ENCODE results near the gene AOX1.
"Not testable (repeated sequence)": the region's sequence is repeated elsewhere in the genome, so short reads cannot be mapped to it uniquely, and the experiment has no call there.

AOX1 gene

DNA sequence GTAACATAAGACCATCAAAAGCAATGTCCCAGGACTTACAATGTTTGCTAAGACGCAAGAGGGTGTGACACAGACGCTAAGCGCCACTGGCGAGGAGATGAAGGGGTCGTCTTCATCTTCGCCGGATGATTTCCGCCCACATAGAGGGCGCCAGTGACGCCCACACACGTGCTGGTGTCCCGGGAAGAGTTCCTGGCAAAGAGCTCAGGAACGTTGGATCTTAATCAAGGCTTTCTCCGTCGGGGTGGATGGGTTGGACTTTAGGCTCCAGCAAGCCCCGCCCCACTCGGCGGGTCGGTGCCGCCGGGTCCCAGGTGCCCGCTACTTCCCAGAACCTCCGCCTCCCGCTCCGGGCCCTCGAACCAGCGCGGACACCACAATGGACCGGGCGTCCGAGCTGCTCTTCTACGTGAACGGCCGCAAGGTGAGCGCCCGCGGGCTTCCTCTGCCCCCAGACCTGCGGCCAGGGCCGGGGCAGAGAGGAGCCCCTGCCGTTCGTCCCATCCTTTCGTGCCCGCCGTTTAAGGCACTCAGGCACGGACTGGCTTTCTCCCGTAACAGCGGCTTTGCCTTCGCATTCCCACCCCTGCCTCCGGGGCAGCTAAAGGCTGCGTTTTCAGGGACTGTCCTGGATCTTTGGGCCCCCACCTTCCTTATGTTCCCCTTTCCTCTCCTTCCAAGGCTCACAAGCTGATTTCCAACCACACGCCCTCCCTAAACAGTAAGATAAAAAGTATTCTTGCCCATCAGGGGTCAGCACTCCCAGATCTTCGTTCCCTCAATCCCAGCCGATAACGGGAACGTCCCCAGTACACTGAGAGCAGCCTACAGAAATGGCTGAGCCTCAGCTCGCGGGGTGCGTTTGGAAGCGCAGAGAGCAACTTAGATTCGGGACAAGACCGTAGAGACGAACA, at the start of gene AOX1:
TSS of gene AOX1 (plus strand) at position 285 of the 914 bp plus-strand sequence. CDS start at position 380, 95 bp downstream.
- Histone ChIP-seq H3K9me3 (ENCODE audit: low read length) (no peaks in the 10 kb centered on the region), H3K27me3 (ENCODE audit: insufficient read depth, low read length) (no peaks in the 10 kb centered on the region), H3K36me3 (ENCODE audit: insufficient read depth, low read length) (no peaks in the 10 kb centered on the region)

GRCh38 chr2:200538139-200538538, 47.7 kb upstream of the AOX1 start:
- Histone ChIP-seq H3K27me3 (ENCODE audit: insufficient read depth, low read length) (no peaks in the 10 kb centered on the region), H3K9me3 (ENCODE audit: low read length) (peaks cover 6% of the 10 kb centered on the region), H3K4me3 (ENCODE audit: low read length) (no peak overlapping the region), H3K4me1 (ENCODE audit: insufficient read depth, low read length) (no peaks in the 10 kb centered on the region), H3K36me3 (ENCODE audit: insufficient read depth, low read length) (peaks cover 48% of the 10 kb centered on the region), H2AFZ (ENCODE audit: low read depth, low read length) (no peak overlapping the region)

More for the DNA sequence above, at the start of gene AOX1:
- Histone ChIP-seq H3K4me3 (ENCODE audit: low read length) (no peak within 1 kb of the TSS), H2AFZ (ENCODE audit: low read depth, low read length) (no peak within 1 kb of the TSS), H3K4me1 (ENCODE audit: insufficient read depth, low read length) (no peaks in the 10 kb centered on the region)

DNA sequence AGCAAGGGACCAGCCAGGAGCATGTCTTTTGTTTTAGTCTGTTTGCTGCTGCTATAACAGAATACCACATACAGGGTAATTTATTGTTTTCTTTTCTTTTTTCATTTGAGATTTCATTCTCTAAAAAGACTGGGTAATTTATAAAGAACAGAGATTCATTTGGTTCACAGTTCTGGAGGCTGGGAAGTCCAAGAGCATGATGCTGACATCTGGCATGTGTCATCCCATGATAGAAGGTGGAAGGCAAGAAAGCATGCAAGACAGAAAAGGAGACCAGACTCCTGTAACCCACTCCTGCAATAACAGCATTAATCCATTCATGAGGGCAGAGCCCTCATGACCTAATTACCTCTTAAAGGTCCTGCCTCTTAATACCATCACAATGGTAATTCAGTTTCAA, 45.0 kb upstream of the AOX1 start:
- peaks cover 8% of the 10 kb centered on the region for H3K9me3 ChIP-seq (ENCODE audit: low read length)
- H2AFZ ChIP-seq (ENCODE audit: low read depth, low read length), result no peak overlapping the region
- H3K36me3 ChIP-seq (ENCODE audit: insufficient read depth, low read length), result peaks cover 44% of the 10 kb centered on the region
- H3K27me3 ChIP-seq (ENCODE audit: insufficient read depth, low read length), result no peaks in the 10 kb centered on the region
- no peaks in the 10 kb centered on the region for H3K4me1 ChIP-seq (ENCODE audit: insufficient read depth, low read length)
- H3K4me3 ChIP-seq (ENCODE audit: low read length), result no peak overlapping the region

DNA sequence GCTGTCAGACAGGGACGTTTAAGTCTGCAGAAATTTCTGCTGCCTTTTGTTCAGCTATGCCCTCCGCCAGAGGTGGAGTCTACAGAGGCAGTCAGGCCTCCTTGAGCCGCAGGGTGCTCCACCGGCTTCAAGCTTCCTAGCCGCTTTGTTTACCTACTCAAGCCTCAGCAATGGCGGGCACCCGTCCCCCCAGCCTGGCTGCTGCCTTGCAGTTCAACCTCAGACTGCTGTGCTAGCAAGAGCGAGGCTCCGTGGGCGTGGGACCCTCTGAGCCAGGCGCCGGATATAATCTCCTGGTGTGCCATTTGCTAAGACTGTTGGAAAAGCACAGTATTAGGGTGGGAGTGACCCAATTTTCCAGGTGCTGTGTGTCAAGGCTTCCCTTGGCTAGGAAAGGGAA, 19.2 kb upstream of the AOX1 start:
- H3K4me3 ChIP-seq (ENCODE audit: low read length), result not testable (repeated sequence)

GRCh38 chr2:200567932-200568331, 17.9 kb upstream of the AOX1 start:
- Histone ChIP-seq H3K4me1 (ENCODE audit: insufficient read depth, low read length) (no peaks in the 10 kb centered on the region), H3K27me3 (ENCODE audit: insufficient read depth, low read length) (no peaks in the 10 kb centered on the region), H3K9me3 (ENCODE audit: low read length) (peaks cover 5% of the 10 kb centered on the region), H3K36me3 (ENCODE audit: insufficient read depth, low read length) (peaks cover 11% of the 10 kb centered on the region), H2AFZ (ENCODE audit: low read depth, low read length) (no peak overlapping the region), H3K4me3 (ENCODE audit: low read length) (no peak overlapping the region)

More for the DNA sequence above, 19.2 kb upstream of the AOX1 start:
- not testable (repeated sequence) for H3K36me3 ChIP-seq (ENCODE audit: insufficient read depth, low read length); H2AFZ ChIP-seq (ENCODE audit: low read depth, low read length); H3K9me3 ChIP-seq (ENCODE audit: low read length); H3K4me1 ChIP-seq (ENCODE audit: insufficient read depth, low read length); H3K27me3 ChIP-seq (ENCODE audit: insufficient read depth, low read length)

DNA sequence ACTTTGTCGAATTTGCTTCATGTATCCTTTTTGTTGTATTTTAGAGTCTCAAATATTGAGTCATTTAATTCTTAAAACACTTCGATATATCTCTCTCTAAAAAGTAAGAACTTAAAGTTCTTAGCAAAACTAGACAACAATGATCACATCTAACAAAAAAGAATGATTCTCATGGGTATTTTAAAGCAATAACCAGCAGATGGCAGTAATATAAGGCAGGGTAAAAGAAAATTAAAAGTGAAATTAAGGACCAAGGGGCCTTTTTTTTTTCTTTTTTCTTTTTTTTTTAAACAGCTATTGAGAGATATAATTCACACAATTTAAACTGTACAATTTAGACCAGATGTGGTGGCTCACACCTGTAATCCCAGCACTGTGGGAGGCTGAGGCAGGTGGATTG, 9.9 kb upstream of the AOX1 start:
- H3K9me3 ChIP-seq (ENCODE audit: low read length), result no peaks in the 10 kb centered on the region
- no peaks in the 10 kb centered on the region for H3K4me1 ChIP-seq (ENCODE audit: insufficient read depth, low read length)
- no peaks in the 10 kb centered on the region for H3K27me3 ChIP-seq (ENCODE audit: insufficient read depth, low read length)
- peaks cover 18% of the 10 kb centered on the region for H3K36me3 ChIP-seq (ENCODE audit: insufficient read depth, low read length)
- no peak overlapping the region for H3K4me3 ChIP-seq (ENCODE audit: low read length)
- H2AFZ ChIP-seq (ENCODE audit: low read depth, low read length), result no peak overlapping the region

DNA sequence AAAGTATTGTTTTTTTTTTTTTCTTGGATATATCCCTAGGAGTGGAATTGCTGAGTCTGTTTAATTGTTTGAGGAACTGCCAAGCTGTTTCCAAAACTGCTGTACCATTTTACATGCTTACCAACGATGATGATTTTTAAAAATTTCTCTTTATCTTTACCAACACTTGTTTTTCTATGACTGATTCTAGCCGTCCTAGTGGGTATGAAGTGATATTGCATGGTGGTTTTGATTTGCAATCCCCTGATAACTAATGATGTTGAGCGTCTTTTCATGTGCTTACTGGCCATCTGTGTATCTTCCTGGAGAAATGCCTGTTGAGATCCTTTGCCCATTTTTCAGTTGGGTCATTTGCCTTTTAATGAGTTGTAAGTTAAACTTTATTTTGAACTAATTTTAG, 8.8 kb upstream of the AOX1 start:
- no peak overlapping the region for H2AFZ ChIP-seq (ENCODE audit: low read depth, low read length)
- no peak overlapping the region for H3K4me3 ChIP-seq (ENCODE audit: low read length)
- peaks cover 11% of the 10 kb centered on the region for H3K36me3 ChIP-seq (ENCODE audit: insufficient read depth, low read length)
- no peaks in the 10 kb centered on the region for H3K4me1 ChIP-seq (ENCODE audit: insufficient read depth, low read length)
- no peaks in the 10 kb centered on the region for H3K9me3 ChIP-seq (ENCODE audit: low read length)
- no peaks in the 10 kb centered on the region for H3K27me3 ChIP-seq (ENCODE audit: insufficient read depth, low read length)

GRCh38 chr2:200578778-200579177, 7.0 kb upstream of the AOX1 start:
- H2AFZ ChIP-seq (ENCODE audit: low read depth, low read length), result no peak overlapping the region
- no peak overlapping the region for H3K4me3 ChIP-seq (ENCODE audit: low read length)
- no peaks in the 10 kb centered on the region for H3K27me3 ChIP-seq (ENCODE audit: insufficient read depth, low read length)

DNA sequence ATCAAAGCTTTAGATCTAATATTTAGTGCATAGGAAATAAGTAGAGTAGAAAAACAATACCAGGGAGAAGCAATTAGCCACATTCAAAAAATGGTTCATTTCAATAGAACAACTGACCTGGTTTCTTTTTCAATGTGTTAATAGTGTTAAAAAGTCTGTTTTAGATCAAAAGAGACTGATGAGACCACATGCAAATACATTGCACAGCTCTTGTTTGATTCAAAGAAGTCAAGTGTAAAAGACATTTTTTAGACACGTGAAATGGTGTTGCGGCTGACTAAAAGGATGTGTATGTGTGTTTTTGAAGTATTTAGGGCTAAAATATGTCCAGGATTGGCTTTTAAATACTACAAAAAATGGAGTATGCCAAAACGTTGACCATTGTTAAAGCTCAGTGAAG, 1.2 kb upstream of the AOX1 start:
- no peak overlapping the region for H3K4me3 ChIP-seq (ENCODE audit: low read length)
- no peaks in the 10 kb centered on the region for H3K27me3 ChIP-seq (ENCODE audit: insufficient read depth, low read length)
- no peaks in the 10 kb centered on the region for H3K9me3 ChIP-seq (ENCODE audit: low read length)
- no peaks in the 10 kb centered on the region for H3K4me1 ChIP-seq (ENCODE audit: insufficient read depth, low read length)
- no peak overlapping the region for H2AFZ ChIP-seq (ENCODE audit: low read depth, low read length)
- peaks cover 4% of the 10 kb centered on the region for H3K36me3 ChIP-seq (ENCODE audit: insufficient read depth, low read length)

More at GRCh38 chr2:200578778-200579177, 7.0 kb upstream of the AOX1 start:
- H3K36me3 ChIP-seq (ENCODE audit: insufficient read depth, low read length), result peaks cover 9% of the 10 kb centered on the region
- H3K4me1 ChIP-seq (ENCODE audit: insufficient read depth, low read length), result no peaks in the 10 kb centered on the region
- H3K9me3 ChIP-seq (ENCODE audit: low read length), result no peaks in the 10 kb centered on the region

DNA sequence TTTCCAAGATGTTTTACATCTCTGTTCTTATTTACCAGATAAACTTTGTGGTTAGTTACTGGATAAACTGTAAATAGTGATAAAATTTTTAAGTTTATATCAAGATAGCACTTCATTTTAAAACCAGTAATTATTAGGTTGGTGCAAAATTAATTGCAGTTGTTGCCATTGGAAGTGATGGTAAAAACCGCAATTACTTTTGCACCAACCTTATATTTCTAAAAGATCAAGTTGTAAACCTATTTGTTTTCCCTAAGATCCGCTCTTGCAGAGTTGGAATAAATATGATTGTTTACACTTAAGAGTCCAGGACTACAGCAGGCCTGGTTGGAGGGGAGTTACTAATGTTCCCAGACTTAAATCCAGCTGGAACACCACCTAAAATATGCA, 479 bp upstream of the AOX1 start:
- no peaks in the 10 kb centered on the region for H3K4me1 ChIP-seq (ENCODE audit: insufficient read depth, low read length)
- peaks cover 4% of the 10 kb centered on the region for H3K36me3 ChIP-seq (ENCODE audit: insufficient read depth, low read length)
- no peak overlapping the region for H2AFZ ChIP-seq (ENCODE audit: low read depth, low read length)
- no peaks in the 10 kb centered on the region for H3K27me3 ChIP-seq (ENCODE audit: insufficient read depth, low read length)
- H3K9me3 ChIP-seq (ENCODE audit: low read length), result no peaks in the 10 kb centered on the region
- no peak overlapping the region for H3K4me3 ChIP-seq (ENCODE audit: low read length)

DNA sequence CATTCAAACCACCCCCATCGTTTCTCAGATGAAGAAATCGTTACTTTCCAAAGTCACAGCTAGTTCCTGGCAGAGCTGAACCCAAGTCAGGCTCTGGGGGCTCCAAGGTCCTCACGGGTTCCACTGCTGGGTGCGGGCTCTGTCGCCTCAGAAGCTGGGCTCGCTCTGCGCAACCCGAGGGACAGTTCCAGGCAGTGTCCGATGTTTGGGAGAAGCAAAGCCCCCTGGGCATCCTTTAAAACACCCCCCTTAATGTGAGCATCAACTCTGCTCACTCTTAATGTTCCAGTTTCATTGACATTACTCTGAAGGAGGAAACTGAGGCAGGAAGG, 796 bp downstream of the AOX1 start:
- H3K4me1 ChIP-seq (ENCODE audit: insufficient read depth, low read length), result no peaks in the 10 kb centered on the region
- no peak overlapping the region for H3K4me3 ChIP-seq (ENCODE audit: low read length)
- H3K9me3 ChIP-seq (ENCODE audit: low read length), result no peaks in the 10 kb centered on the region
- H2AFZ ChIP-seq (ENCODE audit: low read depth, low read length), result no peak overlapping the region
- no peaks in the 10 kb centered on the region for H3K36me3 ChIP-seq (ENCODE audit: insufficient read depth, low read length)
- no peaks in the 10 kb centered on the region for H3K27me3 ChIP-seq (ENCODE audit: insufficient read depth, low read length)

DNA sequence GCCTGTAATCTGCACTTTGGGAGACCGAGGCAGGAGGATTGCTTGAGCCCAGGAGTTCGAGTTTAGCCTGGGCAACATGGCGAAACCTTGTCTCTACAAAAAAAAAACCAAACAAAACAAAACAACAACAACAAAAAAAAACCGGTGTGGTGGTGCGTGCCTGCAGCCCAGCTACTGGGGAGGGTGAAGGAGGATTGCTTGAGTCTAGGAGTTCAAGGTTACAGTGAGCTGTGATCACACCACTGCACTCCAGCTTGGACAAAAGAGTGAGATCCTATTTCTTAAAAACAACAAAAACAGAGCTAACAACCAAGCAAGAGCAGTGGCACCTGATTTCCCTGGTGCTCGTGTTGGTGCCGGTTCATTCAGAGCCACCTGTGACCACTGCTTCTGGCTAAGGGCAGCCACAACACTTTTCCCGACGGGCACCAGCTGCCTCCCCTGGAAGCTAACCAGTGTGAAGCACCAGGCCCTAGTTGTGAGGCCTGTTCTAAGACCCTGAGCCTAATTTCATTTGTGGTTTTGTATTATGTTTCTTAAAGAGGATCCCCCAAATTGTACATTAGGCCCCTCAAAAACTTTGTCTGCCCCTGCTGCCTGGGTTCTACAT, 1.3 kb downstream of the AOX1 start:
- no peak overlapping the region for H2AFZ ChIP-seq (ENCODE audit: low read depth, low read length)
- H3K4me3 ChIP-seq (ENCODE audit: low read length), result no peak overlapping the region
- H3K9me3 ChIP-seq (ENCODE audit: low read length), result no peaks in the 10 kb centered on the region
- no peaks in the 10 kb centered on the region for H3K36me3 ChIP-seq (ENCODE audit: insufficient read depth, low read length)
- no peaks in the 10 kb centered on the region for H3K4me1 ChIP-seq (ENCODE audit: insufficient read depth, low read length)
- no peaks in the 10 kb centered on the region for H3K27me3 ChIP-seq (ENCODE audit: insufficient read depth, low read length)

- no peak overlapping the region for H3K4me3 ChIP-seq (ENCODE audit: low read length)
- no peaks in the 10 kb centered on the region for H3K4me1 ChIP-seq (ENCODE audit: insufficient read depth, low read length)
- H2AFZ ChIP-seq (ENCODE audit: low read depth, low read length), result no peak overlapping the region
- H3K27me3 ChIP-seq (ENCODE audit: insufficient read depth, low read length), result no peaks in the 10 kb centered on the region
- no peaks in the 10 kb centered on the region for H3K9me3 ChIP-seq (ENCODE audit: low read length)
- H3K36me3 ChIP-seq (ENCODE audit: insufficient read depth, low read length), result no peaks in the 10 kb centered on the region
These were observed 2.4 kb downstream of the AOX1 start for GRCh38 chr2:200588076-200588678.

Data from neuron (in vitro differentiated cells).